GM12874 (cell line): Measurements from ENCODE around the gene MKX.
A peak's percentile ranks its signal among the peaks of the same experiment; 100 is the strongest.

Experiments
- CTCF ChIP-seq: IDR thresholded peaks from 2 replicates; pipeline ENCODE4 v1.5.1; 2011; ENCODE audit warnings: low read depth, mild to moderate bottlenecking, control low read depth, low read length, moderate library complexity; ENCODE audit not compliant: insufficient read depth

MKX gene

GRCh38 chr10:27744802-27745731 is 552 bp downstream of the MKX start:
- no peak for TF ChIP-seq CTCF

GRCh38 chr10:27743877-27744801 is 1.5 kb downstream of the MKX start:
- TF ChIP-seq CTCF: no peak

GRCh38 chr10:27743012-27743876 is 2.4 kb downstream of the MKX start:
- TF ChIP-seq CTCF: no peak

- TF ChIP-seq CTCF: peak; percentile 77
These were observed 3.2 kb downstream of the MKX start for GRCh38 chr10:27742195-27743011.

- TF ChIP-seq CTCF: no peak
These were observed 4.2 kb downstream of the MKX start for GRCh38 chr10:27741173-27742091.

GRCh38 chr10:27736396-27736795 is 9.2 kb downstream of the MKX start:
- TF ChIP-seq CTCF: no peak
